ENCODE measurements around the gene ZNF324. TPM values are rescaled to one million over a fixed set of nuclear protein-coding genes. Genes with fewer than 3 reads are reported as not detected.

Gene ZNF324
- polyA plus RNA-seq, 1 donor (not counting 4 experiments of a cell fraction or from before 2014, with no cell fraction given) = 5.0 TPM

DNA sequence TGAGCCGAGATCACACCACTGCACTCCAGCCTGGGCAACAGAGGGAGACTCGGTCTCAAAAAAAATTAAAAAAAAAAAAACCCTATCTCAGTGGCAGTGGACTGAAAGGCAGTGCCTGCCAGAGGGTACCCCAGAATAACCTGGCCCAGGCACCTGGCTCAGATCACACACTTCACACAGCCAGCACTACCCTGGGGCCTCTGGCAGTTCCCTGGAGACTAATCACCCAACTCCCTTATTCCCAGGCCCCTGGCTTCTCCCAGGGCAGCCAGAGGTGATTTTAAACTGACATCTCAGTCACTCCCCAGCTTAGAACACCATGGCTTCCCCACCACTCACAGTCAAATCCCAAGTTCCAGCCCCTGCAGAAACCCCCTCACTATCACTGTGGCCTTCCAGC is 48.4 kb downstream of the ZNF324 start:
- Histone ChIP-seq H2AFZ (ENCODE audit: control insufficient read depth, low read length) (no peak overlapping the region), H3K79me2 (ENCODE audit: control insufficient read depth, insufficient read depth, low read length) (peaks cover 47% of the 10 kb centered on the region), H3K9me1 (ENCODE audit: control insufficient read depth, extremely low read depth, insufficient read depth, low read length) (no peaks in the 10 kb centered on the region), H3K36me3 (ENCODE audit: control insufficient read depth in 2 of 2, extremely low read depth in 1 of 2, insufficient read depth in 2 of 2, low read length in 2 of 2) (peaks cover 5 to 12% of the 10 kb centered on the region in 2 experiments), H3K4me1 (ENCODE audit: control insufficient read depth, extremely low read depth, insufficient read depth, low read length) (peaks cover 16% of the 10 kb centered on the region), H3K27ac (ENCODE audit: control insufficient read depth, insufficient read depth, low read length) (no peak overlapping the region), H3K9ac (ENCODE audit: control insufficient read depth, extremely low read depth, insufficient read depth, low read length) (no peak overlapping the region), H4K20me1 (ENCODE audit: control insufficient read depth, extremely low read depth, insufficient read depth, low read length) (no peaks in the 10 kb centered on the region), H3K9me3 (ENCODE audit: control insufficient read depth, low read depth, low read length) (no peaks in the 10 kb centered on the region), H3K4me3 (ENCODE audit: control insufficient read depth in 2 of 3, extremely low read depth in 1 of 3, insufficient read depth in 2 of 3, low read depth in 1 of 3, low read length in 3 of 3) (no peak overlapping the region), H3K4me2 (ENCODE audit: control insufficient read depth, extremely low read depth, insufficient read depth, low read depth, low read length) (no peak overlapping the region), H3K27me3 (ENCODE audit: control insufficient read depth, extremely low read depth, insufficient read depth, low read length) (no peaks in the 10 kb centered on the region)
- TF ChIP-seq, protein P1, sequence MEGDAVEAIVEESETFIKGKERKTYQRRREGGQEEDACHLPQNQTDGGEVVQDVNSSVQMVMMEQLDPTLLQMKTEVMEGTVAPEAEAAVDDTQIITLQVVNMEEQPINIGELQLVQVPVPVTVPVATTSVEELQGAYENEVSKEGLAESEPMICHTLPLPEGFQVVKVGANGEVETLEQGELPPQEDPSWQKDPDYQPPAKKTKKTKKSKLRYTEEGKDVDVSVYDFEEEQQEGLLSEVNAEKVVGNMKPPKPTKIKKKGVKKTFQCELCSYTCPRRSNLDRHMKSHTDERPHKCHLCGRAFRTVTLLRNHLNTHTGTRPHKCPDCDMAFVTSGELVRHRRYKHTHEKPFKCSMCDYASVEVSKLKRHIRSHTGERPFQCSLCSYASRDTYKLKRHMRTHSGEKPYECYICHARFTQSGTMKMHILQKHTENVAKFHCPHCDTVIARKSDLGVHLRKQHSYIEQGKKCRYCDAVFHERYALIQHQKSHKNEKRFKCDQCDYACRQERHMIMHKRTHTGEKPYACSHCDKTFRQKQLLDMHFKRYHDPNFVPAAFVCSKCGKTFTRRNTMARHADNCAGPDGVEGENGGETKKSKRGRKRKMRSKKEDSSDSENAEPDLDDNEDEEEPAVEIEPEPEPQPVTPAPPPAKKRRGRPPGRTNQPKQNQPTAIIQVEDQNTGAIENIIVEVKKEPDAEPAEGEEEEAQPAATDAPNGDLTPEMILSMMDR (optimal IDR thresholded peaks at IDR 0.05 in 1 of 3, IDR thresholded peaks at IDR 0.05 in 1 of 3, conservative IDR thresholded peaks at IDR 0.05 in 1 of 3; ENCODE audit: extremely low read depth in 1 of 3, insufficient read depth in 2 of 3, low read length in 3 of 3) = no peak
- no peak for TF ChIP-seq EZH2 (IDR thresholded peaks at IDR 0.05; ENCODE audit: low read length)
- DNase-seq (ENCODE audit: low read depth, low spot score) (no peak), FAIRE-seq (no peak)
- dilution Hi-C loops (cut with MboI; ENCODE audit: extremely low pct_ligation_motif_present, low sequenced_read_pairs) = no loop called here

DNA sequence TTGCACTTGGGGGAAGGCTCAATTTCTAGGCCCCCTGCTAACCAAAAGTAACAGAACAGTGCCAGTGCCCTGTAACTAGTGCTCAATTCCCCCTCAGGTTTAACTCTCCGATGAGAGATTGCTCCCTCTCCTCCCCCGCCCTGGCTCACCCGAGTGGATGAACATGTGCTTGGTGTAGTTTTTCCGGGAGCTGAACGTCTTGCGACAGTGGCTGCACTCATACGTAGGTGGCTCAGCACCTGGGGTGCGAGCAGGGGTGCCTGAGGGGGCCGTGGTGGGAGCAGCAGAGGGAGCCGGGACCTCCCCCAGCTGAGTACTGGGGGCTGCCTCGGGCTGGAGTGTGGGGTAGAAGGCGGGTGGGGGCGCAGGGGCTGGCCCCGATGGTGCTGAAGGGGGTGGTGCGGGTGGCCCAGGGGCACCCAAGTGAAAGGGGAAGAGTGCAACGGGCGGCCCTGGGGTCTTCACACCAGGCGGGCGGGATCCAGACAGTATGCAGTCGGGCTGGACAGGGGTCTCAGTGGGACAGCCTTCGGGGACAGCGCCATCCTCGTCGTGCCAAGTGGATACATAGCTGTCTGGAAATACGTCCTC is 49.5 kb downstream of the ZNF324 start:
- dilution Hi-C loops (cut with MboI; ENCODE audit: extremely low pct_ligation_motif_present, low sequenced_read_pairs) = no loop called here
- H3K36me3 ChIP-seq (ENCODE audit: control insufficient read depth in 2 of 2, extremely low read depth in 1 of 2, insufficient read depth in 2 of 2, low read length in 2 of 2) = peaks cover 5 to 12% of the 10 kb centered on the region in 2 experiments
- TF ChIP-seq, protein P1 (optimal IDR thresholded peaks at IDR 0.05 in 1 of 3, IDR thresholded peaks at IDR 0.05 in 1 of 3, conservative IDR thresholded peaks at IDR 0.05 in 1 of 3; ENCODE audit: extremely low read depth in 1 of 3, insufficient read depth in 2 of 3, low read length in 3 of 3) = no peak
- TF ChIP-seq EZH2 (IDR thresholded peaks at IDR 0.05; ENCODE audit: low read length) = no peak
- H2AFZ ChIP-seq (ENCODE audit: control insufficient read depth, low read length) = no peak overlapping the region
- H3K27ac ChIP-seq (ENCODE audit: control insufficient read depth, insufficient read depth, low read length) = no peak overlapping the region
- no peaks in the 10 kb centered on the region for H3K9me1 ChIP-seq (ENCODE audit: control insufficient read depth, extremely low read depth, insufficient read depth, low read length)
- H3K4me1 ChIP-seq (ENCODE audit: control insufficient read depth, extremely low read depth, insufficient read depth, low read length) = peaks cover 20% of the 10 kb centered on the region
- DNase-seq (ENCODE audit: low read depth, low spot score) = no peak
- H4K20me1 ChIP-seq (ENCODE audit: control insufficient read depth, extremely low read depth, insufficient read depth, low read length) = no peaks in the 10 kb centered on the region
- no peak overlapping the region for H3K4me2 ChIP-seq (ENCODE audit: control insufficient read depth, extremely low read depth, insufficient read depth, low read depth, low read length)
- H3K9ac ChIP-seq (ENCODE audit: control insufficient read depth, extremely low read depth, insufficient read depth, low read length) = no peak overlapping the region
- no peaks in the 10 kb centered on the region for H3K9me3 ChIP-seq (ENCODE audit: control insufficient read depth, low read depth, low read length)
- no peaks in the 10 kb centered on the region for H3K27me3 ChIP-seq (ENCODE audit: control insufficient read depth, extremely low read depth, insufficient read depth, low read length)
- H3K79me2 ChIP-seq (ENCODE audit: control insufficient read depth, insufficient read depth, low read length) = peaks cover 47% of the 10 kb centered on the region
- no peak for FAIRE-seq
- H3K4me3 ChIP-seq (ENCODE audit: control insufficient read depth in 2 of 3, extremely low read depth in 1 of 3, insufficient read depth in 2 of 3, low read depth in 1 of 3, low read length in 3 of 3) = no peak overlapping the region
